OCI-M2 (cell line): ENCODE results near the gene CRB2.

Experiments
- DNase-seq: peaks from one replicate; lab custom pipeline; 2025; ENCODE audit not compliant: unreplicated experiment; lab: John Stamatoyannopoulos, UW

CRB2 gene

GRCh38 chr9:123377211-123377971, 21.4 kb downstream of the CRB2 start:
- DNase-seq, result no peak

GRCh38 chr9:123378025-123378424, 22.0 kb downstream of the CRB2 start:
- DNase-seq, result no peak

- no peak for DNase-seq
Observed at GRCh38 chr9:123378956-123379660, 23.1 kb downstream of the CRB2 start.

GRCh38 chr9:123380852-123381705, 25.1 kb downstream of the CRB2 start:
- DNase-seq, result no peak

- DNase-seq, result no peak
Observed at GRCh38 chr9:123382653-123383511, 26.9 kb downstream of the CRB2 start.

GRCh38 chr9:123383512-123384170, 27.6 kb downstream of the CRB2 start:
- no peak for DNase-seq

- DNase-seq, result no peak
Observed at GRCh38 chr9:123387686-123388085, 31.7 kb downstream of the CRB2 start.

GRCh38 chr9:123389070-123389469, 33.1 kb downstream of the CRB2 start:
- no peak for DNase-seq

- DNase-seq, result no peak
Observed at GRCh38 chr9:123389698-123390097, 33.7 kb downstream of the CRB2 start.

GRCh38 chr9:123390337-123391135, 34.5 kb downstream of the CRB2 start:
- no peak for DNase-seq

- no peak for DNase-seq
Observed at GRCh38 chr9:123391233-123391632, 35.2 kb downstream of the CRB2 start.

GRCh38 chr9:123391946-123392345, 35.9 kb downstream of the CRB2 start:
- no peak for DNase-seq

GRCh38 chr9:123392802-123393201, 36.8 kb downstream of the CRB2 start:
- DNase-seq, result no peak

- no peak for DNase-seq
Observed at GRCh38 chr9:123394291-123395235, 38.6 kb downstream of the CRB2 start.

- DNase-seq, result no peak
Observed at GRCh38 chr9:123395276-123395688, 39.3 kb downstream of the CRB2 start.

- no peak for DNase-seq
Observed at GRCh38 chr9:123395689-123396511, 39.9 kb downstream of the CRB2 start.

- DNase-seq, result no peak
Observed at GRCh38 chr9:123397975-123398374, 42.0 kb downstream of the CRB2 start.
